Erythroblast (primary cell): Measurements from ENCODE around the gene ATRNL1.

Source experiments
- GATA1 ChIP-seq: IDR thresholded peaks from 2 replicates; pipeline ENCODE4 v1.6.1; 2011; ENCODE audit warnings: low read depth, mild to moderate bottlenecking, control low read depth, low read length, moderate library complexity
- POLR2A ChIP-seq: IDR thresholded peaks from 2 replicates; pipeline ENCODE4 v1.6.1; 2011; ENCODE audit warnings: mild to moderate bottlenecking, low read length

- TF ChIP-seq POLR2A (no peak), GATA1 (no peak)
These were observed 708.8 kb downstream of the ATRNL1 start for GRCh38 chr10:115801992-115802391.
